Measurements from ENCODE around the gene KMT2A.

KMT2A gene

GRCh38 chr11:118488480-118489109 lies 52.3 kb downstream of the KMT2A start:
- DNase-seq = peak; percentile 7

GRCh38 chr11:118491041-118491440 lies 54.7 kb downstream of the KMT2A start:
- no peak for DNase-seq

GRCh38 chr11:118497831-118498230 lies 61.5 kb downstream of the KMT2A start:
- DNase-seq = no peak

- no peak for DNase-seq
These were observed 66.9 kb downstream of the KMT2A start for GRCh38 chr11:118503216-118503615.

- DNase-seq = no peak
These were observed 75.3 kb downstream of the KMT2A start for GRCh38 chr11:118511601-118512000.

GRCh38 chr11:118514103-118514502 lies 77.8 kb downstream of the KMT2A start:
- DNase-seq = peak; percentile 32

GRCh38 chr11:118519549-118519948 lies 83.3 kb downstream of the KMT2A start:
- DNase-seq = no peak

- DNase-seq = no peak
These were observed 85.6 kb downstream of the KMT2A start for GRCh38 chr11:118521892-118522311.

- no peak for DNase-seq
These were observed 86.3 kb downstream of the KMT2A start for GRCh38 chr11:118522571-118523072.

GRCh38 chr11:118524356-118524755 lies 88.1 kb downstream of the KMT2A start:
- DNase-seq = no peak

- no peak for DNase-seq
These were observed 88.6 kb downstream of the KMT2A start for GRCh38 chr11:118524757-118525470.

- DNase-seq = no peak
These were observed 90.4 kb downstream of the KMT2A start for GRCh38 chr11:118526688-118527087.

GRCh38 chr11:118527109-118527508 lies 90.8 kb downstream of the KMT2A start, which contains the start of gene TTC36:
Gene TTC36, plus strand, starts transcription at chr11:118527474. Its CDS starts 21 bp downstream, at chr11:118527495.
- no peak for DNase-seq

GRCh38 chr11:118528511-118528910 lies 92.2 kb downstream of the KMT2A start:
- DNase-seq = no peak

GRCh38 chr11:118529584-118530175 lies 93.4 kb downstream of the KMT2A start:
- no peak for DNase-seq

GRCh38 chr11:118530180-118530682 lies 93.9 kb downstream of the KMT2A start:
- DNase-seq = peak; percentile 45

- peak; percentile 29 for DNase-seq
These were observed 94.6 kb downstream of the KMT2A start, which contains the start of gene TMEM25 for GRCh38 chr11:118530683-118531596. Gene TMEM25, plus strand, starts transcription at chr11:118531192. Its CDS starts 610 bp downstream, at chr11:118531802.

GRCh38 chr11:118531597-118532084 lies 95.3 kb downstream of the KMT2A start:
- no peak for DNase-seq

GRCh38 chr11:118532091-118532490 lies 95.8 kb downstream of the KMT2A start:
- DNase-seq = no peak

GRCh38 chr11:118532852-118533768 lies 96.8 kb downstream of the KMT2A start:
- no peak for DNase-seq
